ENCODE results near the gene KSR1.
A peak's percentile ranks its signal among the peaks of the same experiment; 100 is the strongest.
"Not testable (repeated sequence)": the region's sequence is repeated elsewhere in the genome, so short reads cannot be mapped to it uniquely, and the experiment has no call there.

Gene KSR1

GRCh38 chr17:27461192-27461859 is 5.1 kb downstream of the KSR1 start:
- TF ChIP-seq CTCF (IDR thresholded peaks at IDR 0.05; ENCODE audit: borderline replicate concordance, insufficient read depth, low read depth, low read length) = no peak
- H3K4me3 ChIP-seq (ENCODE audit: low read depth, low read length) = no peak overlapping the region

GRCh38 chr17:27462149-27462548 is 5.9 kb downstream of the KSR1 start:
- H3K4me3 ChIP-seq (ENCODE audit: low read depth, low read length) = no peak overlapping the region
- TF ChIP-seq CTCF (IDR thresholded peaks at IDR 0.05; ENCODE audit: borderline replicate concordance, insufficient read depth, low read depth, low read length) = no peak

GRCh38 chr17:27462714-27463113 is 6.5 kb downstream of the KSR1 start:
- TF ChIP-seq CTCF (IDR thresholded peaks at IDR 0.05; ENCODE audit: borderline replicate concordance, insufficient read depth, low read depth, low read length) = no peak
- no peak overlapping the region for H3K4me3 ChIP-seq (ENCODE audit: low read depth, low read length)

- no peak for TF ChIP-seq CTCF (IDR thresholded peaks at IDR 0.05; ENCODE audit: borderline replicate concordance, insufficient read depth, low read depth, low read length)
- H3K4me3 ChIP-seq (ENCODE audit: low read depth, low read length) = no peak overlapping the region
Observed at GRCh38 chr17:27463235-27463677, 7.0 kb downstream of the KSR1 start.

GRCh38 chr17:27464019-27464418 is 7.8 kb downstream of the KSR1 start:
- H3K4me3 ChIP-seq (ENCODE audit: low read depth, low read length) = not testable (repeated sequence)

GRCh38 chr17:27464431-27464830 is 8.2 kb downstream of the KSR1 start:
- no peak overlapping the region for H3K4me3 ChIP-seq (ENCODE audit: low read depth, low read length)
- no peak for TF ChIP-seq CTCF (IDR thresholded peaks at IDR 0.05; ENCODE audit: borderline replicate concordance, insufficient read depth, low read depth, low read length)

- H3K4me3 ChIP-seq (ENCODE audit: low read depth, low read length) = not testable (repeated sequence)
Observed at GRCh38 chr17:27465875-27466274, 9.6 kb downstream of the KSR1 start.

- no peak for TF ChIP-seq CTCF (IDR thresholded peaks at IDR 0.05; ENCODE audit: borderline replicate concordance, insufficient read depth, low read depth, low read length)
- peak overlapping the region; percentile 24 for H3K4me3 ChIP-seq (ENCODE audit: low read depth, low read length)
Observed at GRCh38 chr17:27466376-27466742, 10.1 kb downstream of the KSR1 start.

Measured in GM12875 (cell line).